GM20431 (cell line): ENCODE measurements around the gene ISYNA1.

Experiments
- in situ Hi-C: fragments of 300-500 bp; cut with MseI, MboI; formaldehyde crosslinking; loops from one replicate; pipeline ENCODE4 v1.15.0; 2020; ENCODE audit warnings: low sequenced_read_pairs; ENCODE audit not compliant: unreplicated experiment

ISYNA1 gene

GRCh38 chr19:18433015-18433691, 4.8 kb downstream of the ISYNA1 start:
- in situ Hi-C loops, result no loop called here

- in situ Hi-C loops, result no loop called here
Measured at GRCh38 chr19:18432275-18433014, 5.5 kb downstream of the ISYNA1 start.

GRCh38 chr19:18431351-18432197, 6.4 kb downstream of the ISYNA1 start:
- in situ Hi-C loops, result no loop called here

GRCh38 chr19:18430417-18431144, 7.4 kb downstream of the ISYNA1 start:
- in situ Hi-C loops, result no loop called here

GRCh38 chr19:18429717-18430416, 8.1 kb downstream of the ISYNA1 start:
- in situ Hi-C loops, result no loop called here

GRCh38 chr19:18428787-18429674, 8.9 kb downstream of the ISYNA1 start:
- in situ Hi-C loops, result no loop called here

GRCh38 chr19:18428173-18428786, 9.7 kb downstream of the ISYNA1 start:
- in situ Hi-C loops, result no loop called here

- in situ Hi-C loops, result no loop called here
Measured at GRCh38 chr19:18427743-18428113, 10.2 kb downstream of the ISYNA1 start.

- in situ Hi-C loops, result no loop called here
Measured at GRCh38 chr19:18427080-18427742, 10.7 kb downstream of the ISYNA1 start.

- in situ Hi-C loops, result no loop called here
Measured at GRCh38 chr19:18426416-18426767, 11.5 kb downstream of the ISYNA1 start.

- in situ Hi-C loops, result no loop called here
Measured at GRCh38 chr19:18425515-18426415, 12.2 kb downstream of the ISYNA1 start.

GRCh38 chr19:18424890-18425514, 12.9 kb downstream of the ISYNA1 start:
- in situ Hi-C loops, result no loop called here

- in situ Hi-C loops, result no loop called here
Measured at GRCh38 chr19:18424122-18424889, 13.6 kb downstream of the ISYNA1 start.

- in situ Hi-C loops, result no loop called here
Measured at GRCh38 chr19:18423258-18424020, 14.5 kb downstream of the ISYNA1 start.
